Measurements from ENCODE around the gene BCL7A. TPM values are rescaled to one million over a fixed set of nuclear protein-coding genes. Genes with fewer than 3 reads are reported as not detected.

Gene BCL7A
- total RNA-seq, 1 experiment from 2014 or later: 10.6 TPM

- Histone ChIP-seq H3K4me3 (ENCODE audit: insufficient read depth, low read depth, low read length) (peak overlapping the region; percentile 59), H3K27me3 (ENCODE audit: control insufficient read depth, insufficient read depth, low read length) (peaks cover 9% of the 10 kb centered on the region; the same call in 1 of the 2 replicates), H3K36me3 (replicated peaks; ENCODE audit: control insufficient read depth, insufficient read depth, low read length) (no peaks in the 10 kb centered on the region; the same call in none of the 2 replicates)
- DNase-seq: peak; percentile 49
Observed at GRCh38 chr12:122079532-122080081, 57.9 kb downstream of the BCL7A start.

- peak; percentile 64 for DNase-seq
- peaks cover 9% of the 10 kb centered on the region; the same call in 1 of the 2 replicates for H3K27me3 ChIP-seq (ENCODE audit: control insufficient read depth, insufficient read depth, low read length)
Observed at GRCh38 chr12:122080149-122081082, 58.7 kb downstream of the BCL7A start.

GRCh38 chr12:122081083-122081696 is 59.5 kb downstream of the BCL7A start:
- DNase-seq: no peak
- Histone ChIP-seq H3K27me3 (ENCODE audit: control insufficient read depth, insufficient read depth, low read length) (peaks cover 9% of the 10 kb centered on the region; the same call in 1 of the 2 replicates), H3K36me3 (replicated peaks; ENCODE audit: control insufficient read depth, insufficient read depth, low read length) (peaks cover 4% of the 10 kb centered on the region), H3K4me3 (ENCODE audit: insufficient read depth, low read depth, low read length) (no peak overlapping the region; the same call in 1 of the 2 replicates)

More at GRCh38 chr12:122080149-122081082, 58.7 kb downstream of the BCL7A start:
- H3K4me3 ChIP-seq (ENCODE audit: insufficient read depth, low read depth, low read length): peak overlapping the region; percentile 59
- peaks cover 2% of the 10 kb centered on the region for H3K36me3 ChIP-seq (replicated peaks; ENCODE audit: control insufficient read depth, insufficient read depth, low read length)

GRCh38 chr12:122081697-122082221 is 60.1 kb downstream of the BCL7A start:
- Histone ChIP-seq H3K27me3 (ENCODE audit: control insufficient read depth, insufficient read depth, low read length) (peaks cover 9% of the 10 kb centered on the region; the same call in 1 of the 2 replicates), H3K36me3 (replicated peaks; ENCODE audit: control insufficient read depth, insufficient read depth, low read length) (peaks cover 4% of the 10 kb centered on the region), H3K4me3 (ENCODE audit: insufficient read depth, low read depth, low read length) (no peak overlapping the region)
- no peak for DNase-seq

GRCh38 chr12:122082621-122083356 is 61.1 kb downstream of the BCL7A start:
- H3K36me3 ChIP-seq (replicated peaks; ENCODE audit: control insufficient read depth, insufficient read depth, low read length): peaks cover 4% of the 10 kb centered on the region
- peaks cover 9% of the 10 kb centered on the region; the same call in 1 of the 2 replicates for H3K27me3 ChIP-seq (ENCODE audit: control insufficient read depth, insufficient read depth, low read length)
- no peak overlapping the region for H3K4me3 ChIP-seq (ENCODE audit: insufficient read depth, low read depth, low read length)
- DNase-seq: no peak

- H3K36me3 ChIP-seq (replicated peaks; ENCODE audit: control insufficient read depth, insufficient read depth, low read length): peaks cover 4% of the 10 kb centered on the region
- no peaks in the 10 kb centered on the region for H3K27me3 ChIP-seq (ENCODE audit: control insufficient read depth, insufficient read depth, low read length)
- no peak for DNase-seq
- no peak overlapping the region for H3K4me3 ChIP-seq (ENCODE audit: insufficient read depth, low read depth, low read length)
Observed at GRCh38 chr12:122084857-122085405, 63.2 kb downstream of the BCL7A start.

GRCh38 chr12:122085591-122085990 is 63.9 kb downstream of the BCL7A start:
- Histone ChIP-seq H3K36me3 (replicated peaks; ENCODE audit: control insufficient read depth, insufficient read depth, low read length) (peaks cover 4% of the 10 kb centered on the region), H3K27me3 (ENCODE audit: control insufficient read depth, insufficient read depth, low read length) (no peaks in the 10 kb centered on the region), H3K4me3 (ENCODE audit: insufficient read depth, low read depth, low read length) (no peak overlapping the region)
- DNase-seq: no peak

- no peaks in the 10 kb centered on the region for H3K27me3 ChIP-seq (ENCODE audit: control insufficient read depth, insufficient read depth, low read length)
- no peak overlapping the region for H3K4me3 ChIP-seq (ENCODE audit: insufficient read depth, low read depth, low read length)
- no peak for DNase-seq
- H3K36me3 ChIP-seq (replicated peaks; ENCODE audit: control insufficient read depth, insufficient read depth, low read length): peaks cover 4% of the 10 kb centered on the region
Observed at GRCh38 chr12:122086116-122086515, 64.4 kb downstream of the BCL7A start.

- Histone ChIP-seq H3K4me3 (ENCODE audit: insufficient read depth, low read depth, low read length) (no peak overlapping the region), H3K27me3 (ENCODE audit: control insufficient read depth, insufficient read depth, low read length) (no peaks in the 10 kb centered on the region), H3K36me3 (replicated peaks; ENCODE audit: control insufficient read depth, insufficient read depth, low read length) (peaks cover 4% of the 10 kb centered on the region)
- no peak for DNase-seq
Observed at GRCh38 chr12:122086641-122087285, 65.1 kb downstream of the BCL7A start.

- peaks cover 4% of the 10 kb centered on the region for H3K36me3 ChIP-seq (replicated peaks; ENCODE audit: control insufficient read depth, insufficient read depth, low read length)
- no peak overlapping the region for H3K4me3 ChIP-seq (ENCODE audit: insufficient read depth, low read depth, low read length)
- no peaks in the 10 kb centered on the region for H3K27me3 ChIP-seq (ENCODE audit: control insufficient read depth, insufficient read depth, low read length)
- no peak for DNase-seq
Observed at GRCh38 chr12:122087431-122088178, 65.9 kb downstream of the BCL7A start.

GRCh38 chr12:122088179-122088810 is 66.6 kb downstream of the BCL7A start:
- peaks cover 4% of the 10 kb centered on the region for H3K36me3 ChIP-seq (replicated peaks; ENCODE audit: control insufficient read depth, insufficient read depth, low read length)
- no peak overlapping the region for H3K4me3 ChIP-seq (ENCODE audit: insufficient read depth, low read depth, low read length)
- no peaks in the 10 kb centered on the region for H3K27me3 ChIP-seq (ENCODE audit: control insufficient read depth, insufficient read depth, low read length)
- no peak for DNase-seq

- no peak for DNase-seq
- Histone ChIP-seq H3K36me3 (replicated peaks; ENCODE audit: control insufficient read depth, insufficient read depth, low read length) (peaks cover 4% of the 10 kb centered on the region), H3K4me3 (ENCODE audit: insufficient read depth, low read depth, low read length) (no peak overlapping the region)
Observed at GRCh38 chr12:122089077-122089476, 67.4 kb downstream of the BCL7A start.

More at GRCh38 chr12:122089077-122089476, 67.4 kb downstream of the BCL7A start:
- no peaks in the 10 kb centered on the region for H3K27me3 ChIP-seq (ENCODE audit: control insufficient read depth, insufficient read depth, low read length)

Data from H7 (cell line).